ENCODE measurements around the gene GTF3C5. TPM values are rescaled to one million over a fixed set of nuclear protein-coding genes. Genes with fewer than 3 reads are reported as not detected.

GTF3C5 gene
- total and polyA plus RNA-seq, 7 experiments from 2014 or later, result 39.9 to 77.9 (median 48.8) TPM

- H3K9me3 ChIP-seq (ENCODE audit: control insufficient read depth in 2 of 3, low read length in 3 of 3), result no peaks in the 10 kb centered on the region
- H3K36me3 Mint-ChIP-seq, result peaks cover 8 to 44% (median 15%) of the 10 kb centered on the region in 5 donors
- no peak overlapping the region for H3K4me3 Mint-ChIP-seq
- peaks cover 0 to 85% (median 15%) of the 10 kb centered on the region in 3 experiments for H3K36me3 ChIP-seq (ENCODE audit: control insufficient read depth in 2 of 3, insufficient read depth in 3 of 3, low read length in 3 of 3)
- ChIA-PET CTCF (no interaction called here), POLR2A (interaction anchor here (0.6 to 1.2 kb wide), 2 partner anchors 18 to 109 kb away, joined by 3 to 5 read pairs; partner anchors contain the start of gene GTF3C5)
- intact Hi-C loops (cut with micrococcal nuclease), result no loop called here
- H3K27me3 ChIP-seq (ENCODE audit: control insufficient read depth in 2 of 2, insufficient read depth in 2 of 2, low read length in 2 of 2), result no peaks in the 10 kb centered on the region
- no peak overlapping the region for H3K27ac Mint-ChIP-seq
- no peak for DNase-seq
- H3K4me3 ChIP-seq (ENCODE audit: low read length), result no peak overlapping the region
- H3K4me1 Mint-ChIP-seq, result peaks cover 0 to 7% (median 2%) of the 10 kb centered on the region in 7 donors
- H3K27ac ChIP-seq (ENCODE audit: low read depth, low read length), result no peak overlapping the region
- no peaks in the 10 kb centered on the region for H3K9me3 Mint-ChIP-seq
- ATAC-seq, result no peak
- no peaks in the 10 kb centered on the region for H3K4me1 ChIP-seq (ENCODE audit: control insufficient read depth in 2 of 2, insufficient read depth in 2 of 2, low read length in 2 of 2)
- H3K27me3 Mint-ChIP-seq, result no peaks in the 10 kb centered on the region
Measured at GRCh38 chr9:133049043-133049442, 18.2 kb downstream of the GTF3C5 start.

GRCh38 chr9:133050142-133050541 lies 19.3 kb downstream of the GTF3C5 start:
- no peak for DNase-seq
- intact Hi-C loops (cut with micrococcal nuclease), result no loop called here
- Histone ChIP-seq H3K27ac (ENCODE audit: low read depth, low read length) (no peak overlapping the region), H3K4me3 (ENCODE audit: low read length) (no peak overlapping the region), H3K9me3 (ENCODE audit: control insufficient read depth in 2 of 3, low read length in 3 of 3) (no peaks in the 10 kb centered on the region), H3K27me3 (ENCODE audit: control insufficient read depth in 2 of 2, insufficient read depth in 2 of 2, low read length in 2 of 2) (no peaks in the 10 kb centered on the region), H3K4me1 (ENCODE audit: control insufficient read depth in 2 of 2, insufficient read depth in 2 of 2, low read length in 2 of 2) (no peaks in the 10 kb centered on the region), H3K36me3 (ENCODE audit: control insufficient read depth in 2 of 3, insufficient read depth in 3 of 3, low read length in 3 of 3) (peaks cover 0 to 85% (median 13%) of the 10 kb centered on the region in 3 experiments)
- ChIA-PET CTCF (interaction anchor here (1.0 to 1.4 kb wide), 3 partner anchors 28 to 131 kb away, joined by 3 read pairs; no protein-coding TSS in a partner anchor), POLR2A (no interaction called here)
- Mint-ChIP-seq H3K36me3 (peaks cover 7 to 43% (median 13%) of the 10 kb centered on the region in 5 donors), H3K4me3 (no peak overlapping the region), H3K27me3 (no peaks in the 10 kb centered on the region), H3K27ac (no peak overlapping the region), H3K9me3 (no peaks in the 10 kb centered on the region), H3K4me1 (peaks cover 0 to 7% (median 0%) of the 10 kb centered on the region in 7 donors)
- ATAC-seq, result no peak

- Mint-ChIP-seq H3K9me3 (no peaks in the 10 kb centered on the region), H3K27ac (peak overlapping the region in 1 of 9 donors; percentile 56), H3K4me3 (no peak overlapping the region), H3K4me1 (peaks cover 0 to 7% (median 2%) of the 10 kb centered on the region in 7 donors), H3K36me3 (peaks cover 4 to 43% (median 13%) of the 10 kb centered on the region in 5 donors), H3K27me3 (no peaks in the 10 kb centered on the region)
- Histone ChIP-seq H3K27me3 (ENCODE audit: control insufficient read depth in 2 of 2, insufficient read depth in 2 of 2, low read length in 2 of 2) (no peaks in the 10 kb centered on the region), H3K4me3 (ENCODE audit: low read length) (no peak overlapping the region), H3K9me3 (ENCODE audit: control insufficient read depth in 2 of 3, low read length in 3 of 3) (no peaks in the 10 kb centered on the region), H3K4me1 (ENCODE audit: control insufficient read depth in 2 of 2, insufficient read depth in 2 of 2, low read length in 2 of 2) (peaks cover 0 to 2% of the 10 kb centered on the region in 2 donors), H3K36me3 (ENCODE audit: control insufficient read depth in 2 of 3, insufficient read depth in 3 of 3, low read length in 3 of 3) (peaks cover 0 to 85% (median 13%) of the 10 kb centered on the region in 3 experiments), H3K27ac (ENCODE audit: low read depth, low read length) (no peak overlapping the region)
- ChIA-PET POLR2A (no interaction called here), CTCF (interaction anchor here (0.6 to 1.4 kb wide), 3 partner anchors 28 to 136 kb away, joined by 3 read pairs; no protein-coding TSS in a partner anchor)
- DNase-seq (no peak), ATAC-seq (no peak)
- intact Hi-C loops (cut with micrococcal nuclease), result no loop called here
Measured at GRCh38 chr9:133050781-133051180, 20.0 kb downstream of the GTF3C5 start.

- intact Hi-C loops (cut with micrococcal nuclease), result no loop called here
Measured at GRCh38 chr9:133051281-133051900, 20.6 kb downstream of the GTF3C5 start.

GRCh38 chr9:133051966-133052539 lies 21.3 kb downstream of the GTF3C5 start:
- Mint-ChIP-seq H3K27me3 (no peaks in the 10 kb centered on the region), H3K9me3 (no peaks in the 10 kb centered on the region), H3K27ac (no peak overlapping the region), H3K36me3 (peaks cover 0 to 35% (median 11%) of the 10 kb centered on the region in 5 donors), H3K4me1 (peaks cover 7 to 17% (median 12%) of the 10 kb centered on the region in 7 donors), H3K4me3 (no peak overlapping the region)
- Histone ChIP-seq H3K4me3 (ENCODE audit: low read length) (no peak overlapping the region), H3K9me3 (ENCODE audit: control insufficient read depth in 2 of 3, low read length in 3 of 3) (no peaks in the 10 kb centered on the region), H3K27me3 (ENCODE audit: control insufficient read depth in 2 of 2, insufficient read depth in 2 of 2, low read length in 2 of 2) (no peaks in the 10 kb centered on the region), H3K4me1 (ENCODE audit: control insufficient read depth in 2 of 2, insufficient read depth in 2 of 2, low read length in 2 of 2) (peaks cover 0 to 15% of the 10 kb centered on the region in 2 donors), H3K27ac (ENCODE audit: low read depth, low read length) (no peak overlapping the region), H3K36me3 (ENCODE audit: control insufficient read depth in 2 of 3, insufficient read depth in 3 of 3, low read length in 3 of 3) (peaks cover 0 to 78% (median 15%) of the 10 kb centered on the region in 3 experiments)
- DNase-seq (no peak), ATAC-seq (no peak)
- intact Hi-C loops (cut with micrococcal nuclease), result no loop called here
- ChIA-PET CTCF (interaction anchor here (0.6 kb wide), 1 partner anchor 92 kb away, joined by 3 read pairs; no protein-coding TSS in a partner anchor), POLR2A (no interaction called here)

More at GRCh38 chr9:133051281-133051900, 20.6 kb downstream of the GTF3C5 start:
- H3K36me3 ChIP-seq (ENCODE audit: control insufficient read depth in 2 of 3, insufficient read depth in 3 of 3, low read length in 3 of 3), result peaks cover 0 to 84% (median 18%) of the 10 kb centered on the region in 3 experiments
- H3K4me3 Mint-ChIP-seq, result no peak overlapping the region
- no peaks in the 10 kb centered on the region for H3K9me3 Mint-ChIP-seq
- no peak overlapping the region for H3K27ac Mint-ChIP-seq
- DNase-seq (no peak), ATAC-seq (no peak)
- H3K4me1 ChIP-seq (ENCODE audit: control insufficient read depth in 2 of 2, insufficient read depth in 2 of 2, low read length in 2 of 2), result peaks cover 0 to 8% of the 10 kb centered on the region in 2 donors
- ChIA-PET CTCF (interaction anchor here (0.6 to 1.1 kb wide), 2 partner anchors 130 to 135 kb away, joined by 3 read pairs; no protein-coding TSS in a partner anchor), POLR2A (no interaction called here)
- H3K27ac ChIP-seq (ENCODE audit: low read depth, low read length), result no peak overlapping the region
- H3K4me3 ChIP-seq (ENCODE audit: low read length), result no peak overlapping the region
- H3K9me3 ChIP-seq (ENCODE audit: control insufficient read depth in 2 of 3, low read length in 3 of 3), result no peaks in the 10 kb centered on the region
- peaks cover 4 to 12% (median 7%) of the 10 kb centered on the region in 7 donors for H3K4me1 Mint-ChIP-seq
- no peaks in the 10 kb centered on the region for H3K27me3 Mint-ChIP-seq
- no peaks in the 10 kb centered on the region for H3K27me3 ChIP-seq (ENCODE audit: control insufficient read depth in 2 of 2, insufficient read depth in 2 of 2, low read length in 2 of 2)
- H3K36me3 Mint-ChIP-seq, result peaks cover 4 to 41% (median 12%) of the 10 kb centered on the region in 5 donors

GRCh38 chr9:133054194-133054890 lies 23.5 kb downstream of the GTF3C5 start:
- H3K9me3 Mint-ChIP-seq, result no peaks in the 10 kb centered on the region

More at GRCh38 chr9:133054194-133054890, 23.5 kb downstream of the GTF3C5 start:
- POLR2A ChIA-PET, result no interaction called here
- intact Hi-C loops (cut with micrococcal nuclease), result no loop called here
- Histone ChIP-seq H3K9me3 (ENCODE audit: control insufficient read depth in 2 of 3, low read length in 3 of 3) (no peaks in the 10 kb centered on the region), H3K4me3 (ENCODE audit: low read length) (no peak overlapping the region), H3K27ac (ENCODE audit: low read depth, low read length) (no peak overlapping the region), H3K27me3 (ENCODE audit: control insufficient read depth in 2 of 2, insufficient read depth in 2 of 2, low read length in 2 of 2) (no peaks in the 10 kb centered on the region), H3K4me1 (ENCODE audit: control insufficient read depth in 2 of 2, insufficient read depth in 2 of 2, low read length in 2 of 2) (peaks cover under 1 to 36% of the 10 kb centered on the region in 2 donors), H3K36me3 (ENCODE audit: control insufficient read depth in 2 of 3, insufficient read depth in 3 of 3, low read length in 3 of 3) (peaks cover 0 to 68% (median 13%) of the 10 kb centered on the region in 3 experiments)
- peak overlapping the region in 2 of 9 donors; percentile 10 to 12 for H3K27ac Mint-ChIP-seq
- H3K4me3 Mint-ChIP-seq, result no peak overlapping the region
- CTCF ChIA-PET, result no interaction called here
- DNase-seq (no peak), ATAC-seq (no peak)
- no peaks in the 10 kb centered on the region for H3K27me3 Mint-ChIP-seq
- H3K36me3 Mint-ChIP-seq, result peaks cover 0 to 34% (median 9%) of the 10 kb centered on the region in 5 donors
- H3K4me1 Mint-ChIP-seq, result peaks cover 17 to 40% (median 33%) of the 10 kb centered on the region in 7 donors
